ENCODE data around the gene COMP. TPM values are rescaled to one million over a fixed set of nuclear protein-coding genes. Genes with fewer than 3 reads are reported as not detected.

Gene COMP
- total RNA-seq, 1 donor from 2014 or later: not detected

GRCh38 chr19:18768046-18768771 lies 22.9 kb downstream of the COMP start:
- peak; percentile 23 for TF ChIP-seq CTCF (IDR thresholded peaks at IDR 0.05; ENCODE audit: unreplicated experiment)
- Mint-ChIP-seq H3K4me3 (ENCODE audit: unreplicated experiment) (no peak overlapping the region), H3K9me3 (ENCODE audit: unreplicated experiment) (no peaks in the 10 kb centered on the region), H3K27ac (ENCODE audit: unreplicated experiment) (no peak overlapping the region), H3K36me3 (ENCODE audit: low read depth, unreplicated experiment) (peaks cover 5% of the 10 kb centered on the region), H3K4me1 (ENCODE audit: unreplicated experiment) (no peaks in the 10 kb centered on the region), H3K27me3 (ENCODE audit: unreplicated experiment) (peaks cover 16% of the 10 kb centered on the region)
- no peak for DNase-seq (ENCODE audit: low spot score)

GRCh38 chr19:18765224-18765623 lies 25.9 kb downstream of the COMP start:
- Mint-ChIP-seq H3K27ac (ENCODE audit: unreplicated experiment) (no peak overlapping the region), H3K4me3 (ENCODE audit: unreplicated experiment) (no peak overlapping the region), H3K27me3 (ENCODE audit: unreplicated experiment) (peaks cover 6% of the 10 kb centered on the region), H3K9me3 (ENCODE audit: unreplicated experiment) (no peaks in the 10 kb centered on the region), H3K36me3 (ENCODE audit: low read depth, unreplicated experiment) (no peaks in the 10 kb centered on the region), H3K4me1 (ENCODE audit: unreplicated experiment) (no peaks in the 10 kb centered on the region)
- no peak for DNase-seq (ENCODE audit: low spot score)
- no peak for TF ChIP-seq CTCF (IDR thresholded peaks at IDR 0.05; ENCODE audit: unreplicated experiment)

- Mint-ChIP-seq H3K9me3 (ENCODE audit: unreplicated experiment) (no peaks in the 10 kb centered on the region), H3K27ac (ENCODE audit: unreplicated experiment) (no peak overlapping the region), H3K4me1 (ENCODE audit: unreplicated experiment) (no peaks in the 10 kb centered on the region), H3K4me3 (ENCODE audit: unreplicated experiment) (no peak overlapping the region), H3K36me3 (ENCODE audit: low read depth, unreplicated experiment) (no peaks in the 10 kb centered on the region), H3K27me3 (ENCODE audit: unreplicated experiment) (peaks cover 9% of the 10 kb centered on the region)
- no peak for DNase-seq (ENCODE audit: low spot score)
- TF ChIP-seq CTCF (IDR thresholded peaks at IDR 0.05; ENCODE audit: unreplicated experiment): no peak
Measured at GRCh38 chr19:18764591-18765051, 26.5 kb downstream of the COMP start.

DNA sequence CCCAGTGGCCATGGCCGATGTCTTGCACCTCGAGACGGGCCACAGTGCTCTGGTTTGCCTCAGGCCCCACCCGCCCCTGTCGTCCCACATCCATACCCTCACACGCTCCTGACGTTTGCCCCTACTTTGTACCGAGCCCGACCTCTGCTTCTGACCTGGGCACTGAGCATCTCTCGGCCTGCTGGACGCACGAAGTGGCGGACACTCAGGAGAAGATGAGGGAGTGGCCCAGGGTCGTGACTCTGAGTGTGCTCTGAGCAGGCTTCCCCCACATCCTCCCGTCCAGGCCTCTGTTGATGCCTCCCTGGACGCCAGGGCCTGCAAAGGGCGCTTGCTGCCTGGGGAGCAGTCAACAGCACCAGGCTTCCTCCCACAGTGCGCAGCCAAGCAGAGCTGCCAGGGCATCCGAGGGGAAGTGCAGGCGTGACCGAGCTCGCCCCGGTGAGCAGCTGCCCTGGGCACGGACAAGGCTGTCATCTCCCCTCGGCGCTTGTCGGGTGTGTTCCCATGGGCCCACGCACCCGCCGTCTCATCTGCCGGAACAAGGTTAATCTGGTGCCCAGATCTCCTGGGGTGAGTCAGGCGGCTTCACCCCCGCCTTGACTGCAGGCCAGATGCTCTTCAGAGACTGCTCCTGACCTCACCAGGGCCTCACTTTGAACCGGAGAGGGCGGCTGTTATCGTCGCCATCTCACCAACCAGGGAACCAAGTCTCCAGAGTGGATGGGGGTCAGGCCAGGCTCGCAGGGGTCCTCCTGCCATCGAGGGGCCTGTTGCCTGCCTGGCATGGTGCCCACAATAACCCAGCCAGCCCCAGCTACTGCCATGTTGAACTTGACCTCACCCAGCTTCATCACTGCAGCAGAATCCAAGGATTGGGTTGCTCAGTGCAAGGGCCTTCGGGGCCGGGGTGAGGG lies 27.2 kb downstream of the COMP start:
- H3K27me3 Mint-ChIP-seq (ENCODE audit: unreplicated experiment): peaks cover 12% of the 10 kb centered on the region
- no peak overlapping the region for H3K4me3 Mint-ChIP-seq (ENCODE audit: unreplicated experiment)
- no peak for TF ChIP-seq CTCF (IDR thresholded peaks at IDR 0.05; ENCODE audit: unreplicated experiment)
- no peaks in the 10 kb centered on the region for H3K4me1 Mint-ChIP-seq (ENCODE audit: unreplicated experiment)
- H3K36me3 Mint-ChIP-seq (ENCODE audit: low read depth, unreplicated experiment): no peaks in the 10 kb centered on the region
- H3K27ac Mint-ChIP-seq (ENCODE audit: unreplicated experiment): no peak overlapping the region
- no peak for DNase-seq (ENCODE audit: low spot score)
- no peaks in the 10 kb centered on the region for H3K9me3 Mint-ChIP-seq (ENCODE audit: unreplicated experiment)
